SH-SY5Y (cell line): Measurements from ENCODE around the gene COX7B2.

Source experiments
- GATA2 ChIP-seq: IDR thresholded peaks from 2 replicates; pipeline ENCODE4 v1.6.1; 2011; ENCODE audit warnings: mild to moderate bottlenecking, low read depth, low read length
- GATA3 ChIP-seq: IDR thresholded peaks from 2 replicates; pipeline ENCODE4 v1.6.1; 2011; ENCODE audit warnings: low read depth, mild to moderate bottlenecking, low read length, moderate library complexity

GRCh38 chr4:46781434-46782092 lies 127.5 kb downstream of the COX7B2 start:
- no peak for TF ChIP-seq GATA3
- TF ChIP-seq GATA2, result no peak
